ENCODE data around the gene CAPN3.

The CAPN3 gene

DNA sequence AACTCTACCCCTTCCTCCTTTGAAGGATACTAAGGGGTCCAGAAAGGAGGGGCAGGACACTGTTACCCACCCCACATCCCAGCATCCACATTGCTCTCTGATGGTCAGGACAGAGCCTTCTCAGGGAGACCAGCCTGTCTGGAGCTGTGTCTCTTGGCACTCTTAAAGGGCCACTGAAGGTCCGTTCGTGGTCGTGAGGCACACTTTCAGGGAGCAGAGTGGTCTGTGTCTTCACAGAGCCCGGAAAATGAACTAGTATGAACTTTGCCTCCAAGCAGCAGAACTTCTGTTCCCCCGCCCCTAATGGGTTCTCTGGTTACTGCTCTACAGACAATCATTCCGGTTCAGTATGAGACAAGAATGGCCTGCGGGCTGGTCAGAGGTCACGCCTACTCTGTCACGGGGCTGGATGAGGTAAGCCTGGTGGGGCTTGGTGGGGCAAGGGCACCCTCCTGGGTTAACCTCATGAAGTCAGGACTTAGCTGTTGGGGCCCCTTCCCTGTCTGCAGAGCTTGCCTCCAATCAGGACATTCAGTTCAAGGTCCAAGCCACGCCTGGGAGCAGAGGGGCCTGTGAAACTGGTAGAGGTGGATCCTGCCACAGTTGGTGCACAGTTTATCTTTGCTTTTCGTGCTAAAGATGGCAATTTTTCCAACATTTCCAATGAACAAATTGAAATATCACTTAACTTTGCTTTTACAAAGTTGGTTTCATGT is 33.2 kb downstream of the CAPN3 start:
- no peak for DNase-seq (ENCODE audit: low read depth in 1 of 2, low spot score in 1 of 2)

DNA sequence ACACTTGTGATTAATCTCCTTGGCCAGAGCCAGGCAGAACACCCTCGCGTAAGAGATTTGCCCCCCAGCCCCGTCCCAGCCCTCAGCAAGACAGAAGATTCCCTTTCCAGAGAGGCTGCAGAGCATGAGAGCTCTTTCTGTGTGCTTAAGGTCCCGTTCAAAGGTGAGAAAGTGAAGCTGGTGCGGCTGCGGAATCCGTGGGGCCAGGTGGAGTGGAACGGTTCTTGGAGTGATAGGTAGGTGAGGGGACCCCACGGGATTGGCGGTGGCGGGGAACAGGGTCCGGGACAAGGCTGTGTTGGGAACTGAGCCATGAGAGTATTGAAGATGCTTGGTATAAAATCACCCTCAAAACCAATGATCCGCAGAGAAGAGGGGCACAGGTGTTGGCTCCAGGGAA is 34.8 kb downstream of the CAPN3 start:
- DNase-seq (ENCODE audit: low read depth in 1 of 2, low spot score in 1 of 2): no peak

- DNase-seq (ENCODE audit: low read depth in 1 of 2, low spot score in 1 of 2): no peak
These were observed 36.5 kb downstream of the CAPN3 start for GRCh38 chr15:42395838-42396237.

- no peak for DNase-seq (ENCODE audit: low read depth in 1 of 2, low spot score in 1 of 2)
These were observed 42.5 kb downstream of the CAPN3 start for GRCh38 chr15:42401544-42402454.

DNA sequence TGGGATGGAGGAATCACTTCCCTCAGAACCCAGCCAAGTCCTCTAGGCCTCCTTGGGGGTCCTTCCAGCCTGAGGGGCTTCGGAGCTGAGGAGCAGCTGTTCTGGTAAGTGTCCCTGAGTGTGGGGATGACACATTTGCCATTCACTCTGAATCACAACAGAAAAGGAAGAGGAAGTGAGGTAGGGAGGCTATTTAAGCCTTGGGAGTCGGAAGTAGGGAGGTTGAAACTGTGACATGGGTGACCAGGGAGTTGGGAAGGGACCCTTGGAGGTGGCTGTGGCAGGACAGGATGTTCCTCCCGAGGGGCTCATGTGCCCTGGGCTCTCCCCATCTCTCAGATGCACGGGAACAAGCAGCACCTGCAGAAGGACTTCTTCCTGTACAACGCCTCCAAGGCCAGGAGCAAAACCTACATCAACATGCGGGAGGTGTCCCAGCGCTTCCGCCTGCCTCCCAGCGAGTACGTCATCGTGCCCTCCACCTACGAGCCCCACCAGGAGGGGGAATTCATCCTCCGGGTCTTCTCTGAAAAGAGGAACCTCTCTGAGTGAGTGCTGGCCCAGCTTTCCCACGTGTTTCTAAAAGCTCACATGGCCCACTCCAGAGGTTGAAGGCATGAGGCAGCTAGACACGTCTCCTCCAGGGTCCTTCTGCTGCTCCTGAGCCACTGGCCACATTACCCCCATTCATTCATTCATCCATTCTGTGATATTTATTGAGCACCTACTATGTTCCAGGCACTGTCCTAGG is 43.3 kb downstream of the CAPN3 start:
- no peak for DNase-seq (ENCODE audit: low read depth in 1 of 2, low spot score in 1 of 2)

- DNase-seq (ENCODE audit: low read depth in 1 of 2, low spot score in 1 of 2): no peak
These were observed 44.1 kb downstream of the CAPN3 start for GRCh38 chr15:42403389-42403788.

DNA sequence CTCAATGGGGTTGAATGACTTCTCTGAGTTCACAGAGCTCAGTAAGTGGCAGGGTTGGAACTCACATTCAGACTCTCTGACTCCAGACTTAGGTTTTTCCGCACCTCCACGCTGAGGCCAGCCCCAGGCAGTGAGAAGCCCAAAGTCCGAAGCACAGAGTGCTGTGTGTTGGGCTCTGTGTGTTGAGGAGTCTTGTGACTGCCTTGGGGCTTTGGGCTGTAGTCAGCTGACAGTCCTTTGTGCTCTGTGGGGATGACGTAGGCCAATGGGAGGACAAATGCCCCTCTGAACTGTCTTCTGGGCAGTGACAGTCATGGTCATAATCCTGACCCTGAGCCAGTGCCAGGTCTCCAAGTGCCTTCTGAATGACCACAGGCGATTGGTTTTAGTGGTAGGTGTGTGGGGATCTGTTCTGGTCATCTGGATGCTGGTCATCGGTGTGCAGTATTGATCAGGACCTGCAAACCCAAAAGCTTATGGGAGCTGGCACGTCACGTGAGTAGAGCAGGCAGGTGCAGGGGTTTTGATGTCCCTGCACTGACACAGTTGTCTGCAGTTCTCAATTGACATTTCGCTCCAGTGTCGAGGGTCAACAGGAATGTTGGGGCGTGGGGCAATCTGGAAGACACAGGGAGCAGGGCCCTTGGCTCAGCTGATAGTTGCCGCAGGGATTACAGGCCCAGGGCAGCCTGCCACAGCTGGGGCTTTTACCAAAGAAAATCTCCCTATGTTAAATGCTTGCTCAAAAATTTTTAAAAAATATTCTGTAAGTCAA is 45.3 kb downstream of the CAPN3 start:
- DNase-seq (ENCODE audit: low read depth in 1 of 2, low spot score in 1 of 2): no peak

DNA sequence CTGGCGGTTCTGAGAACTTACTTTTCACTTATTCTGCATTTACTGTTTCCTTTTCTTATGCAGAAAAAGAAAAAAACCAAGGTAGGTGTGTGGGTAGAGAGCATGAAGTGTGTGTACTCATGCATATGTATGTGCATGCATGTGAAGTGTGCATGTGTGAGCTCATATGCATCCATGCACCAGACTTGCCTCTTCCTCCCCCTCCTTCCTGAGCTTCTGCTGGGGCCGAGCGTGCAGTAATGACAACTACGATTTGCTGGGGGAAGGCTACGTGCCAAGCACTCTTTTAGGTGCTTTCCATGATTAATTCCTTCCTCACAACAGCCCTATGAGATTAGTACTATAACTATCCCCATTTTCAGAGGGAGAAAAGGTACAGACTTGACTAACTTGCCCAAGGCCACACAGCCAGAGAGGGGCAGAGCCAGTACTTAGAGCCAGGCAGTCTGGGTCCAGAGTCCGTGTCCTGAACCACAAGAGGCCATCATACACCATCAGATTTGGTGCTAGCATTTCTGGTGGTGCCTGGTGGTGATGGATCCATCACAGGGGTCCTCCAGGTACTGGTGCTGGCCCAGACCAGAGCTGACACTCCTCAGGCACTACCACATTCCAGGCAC is 46.7 kb downstream of the CAPN3 start:
- DNase-seq (ENCODE audit: low read depth in 1 of 2, low spot score in 1 of 2): no peak

DNA sequence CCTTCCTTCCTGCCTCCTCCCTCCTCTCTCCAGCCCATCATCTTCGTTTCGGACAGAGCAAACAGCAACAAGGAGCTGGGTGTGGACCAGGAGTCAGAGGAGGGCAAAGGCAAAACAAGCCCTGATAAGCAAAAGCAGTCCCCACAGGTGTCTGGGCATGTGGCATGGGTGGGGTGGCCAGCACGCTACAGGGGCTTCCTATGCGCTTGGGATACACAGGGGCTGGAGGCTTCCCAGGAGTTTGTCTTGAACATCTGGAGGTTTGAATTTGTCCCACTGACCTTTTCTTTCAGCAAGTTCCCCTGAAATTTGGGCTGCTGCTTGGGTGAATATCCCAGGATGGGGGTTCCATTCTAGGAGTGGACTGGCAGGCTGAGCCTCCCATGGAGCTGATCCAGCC is 48.9 kb downstream of the CAPN3 start:
- DNase-seq (ENCODE audit: low read depth in 1 of 2, low spot score in 1 of 2): no peak

DNA sequence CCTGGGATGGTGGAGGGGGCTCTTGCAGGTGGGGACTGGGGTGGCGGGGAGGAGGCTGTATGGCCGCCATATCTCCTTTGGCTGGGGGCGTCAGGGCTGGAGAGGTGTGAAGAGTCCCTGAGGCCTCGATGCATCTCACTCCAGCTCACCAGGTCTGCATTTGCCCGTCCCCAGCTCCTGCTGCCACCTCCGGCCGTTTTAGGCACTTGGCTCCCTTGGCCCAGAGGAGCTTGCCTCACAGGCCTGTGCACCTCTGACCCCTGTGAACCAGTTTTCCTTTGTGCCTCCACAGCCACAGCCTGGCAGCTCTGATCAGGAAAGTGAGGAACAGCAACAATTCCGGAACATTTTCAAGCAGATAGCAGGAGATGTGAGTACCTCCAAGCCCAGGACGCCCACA is 49.7 kb downstream of the CAPN3 start:
- no peak for DNase-seq (ENCODE audit: low read depth in 1 of 2, low spot score in 1 of 2)

GRCh38 chr15:42411884-42412283 is 52.6 kb downstream of the CAPN3 start:
- no peak for DNase-seq (ENCODE audit: low read depth in 1 of 2, low spot score in 1 of 2)

DNA sequence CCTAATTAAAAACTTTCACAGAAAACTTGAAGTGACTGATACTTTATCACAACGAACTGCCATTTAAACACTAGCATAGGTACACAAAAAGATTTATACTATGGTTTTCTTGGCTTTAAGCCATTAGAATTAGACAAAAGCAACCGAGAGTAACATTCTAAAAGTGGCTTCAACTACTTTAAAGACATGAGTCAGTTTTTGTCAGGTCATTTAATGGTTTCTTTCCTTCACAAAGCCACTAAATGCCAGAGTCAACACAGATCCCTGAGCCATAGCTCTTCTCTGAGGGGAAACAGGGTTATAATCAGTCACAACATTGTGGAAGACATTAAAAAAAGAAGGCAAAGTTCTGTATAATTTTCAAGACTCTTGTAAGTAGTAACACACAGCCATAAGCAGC is 54.6 kb downstream of the CAPN3 start:
- DNase-seq (ENCODE audit: low read depth in 1 of 2, low spot score in 1 of 2): no peak

GRCh38 chr15:42419369-42419768 is 60.1 kb downstream of the CAPN3 start:
- no peak for DNase-seq (ENCODE audit: low read depth in 1 of 2, low spot score in 1 of 2)

DNA sequence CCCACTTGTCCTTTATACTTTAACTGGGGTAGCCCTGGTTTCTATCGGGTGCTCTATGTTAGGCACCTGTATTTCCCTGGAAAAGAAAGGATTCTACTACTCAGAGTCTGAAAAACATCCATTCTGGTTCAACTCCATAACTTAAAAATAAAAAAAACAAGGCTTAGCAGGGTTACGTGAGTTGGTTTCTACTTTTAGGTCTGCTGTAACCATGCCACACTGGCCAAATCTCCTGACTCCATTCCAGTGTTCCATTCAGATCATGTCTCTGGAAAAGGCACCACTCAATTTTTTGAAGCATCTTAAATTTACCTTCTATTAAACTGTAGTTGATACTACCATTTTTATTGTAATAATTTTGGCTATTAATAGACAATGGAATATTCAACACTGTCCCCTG is 62.1 kb downstream of the CAPN3 start:
- no peak for DNase-seq (ENCODE audit: low read depth in 1 of 2, low spot score in 1 of 2)

DNA sequence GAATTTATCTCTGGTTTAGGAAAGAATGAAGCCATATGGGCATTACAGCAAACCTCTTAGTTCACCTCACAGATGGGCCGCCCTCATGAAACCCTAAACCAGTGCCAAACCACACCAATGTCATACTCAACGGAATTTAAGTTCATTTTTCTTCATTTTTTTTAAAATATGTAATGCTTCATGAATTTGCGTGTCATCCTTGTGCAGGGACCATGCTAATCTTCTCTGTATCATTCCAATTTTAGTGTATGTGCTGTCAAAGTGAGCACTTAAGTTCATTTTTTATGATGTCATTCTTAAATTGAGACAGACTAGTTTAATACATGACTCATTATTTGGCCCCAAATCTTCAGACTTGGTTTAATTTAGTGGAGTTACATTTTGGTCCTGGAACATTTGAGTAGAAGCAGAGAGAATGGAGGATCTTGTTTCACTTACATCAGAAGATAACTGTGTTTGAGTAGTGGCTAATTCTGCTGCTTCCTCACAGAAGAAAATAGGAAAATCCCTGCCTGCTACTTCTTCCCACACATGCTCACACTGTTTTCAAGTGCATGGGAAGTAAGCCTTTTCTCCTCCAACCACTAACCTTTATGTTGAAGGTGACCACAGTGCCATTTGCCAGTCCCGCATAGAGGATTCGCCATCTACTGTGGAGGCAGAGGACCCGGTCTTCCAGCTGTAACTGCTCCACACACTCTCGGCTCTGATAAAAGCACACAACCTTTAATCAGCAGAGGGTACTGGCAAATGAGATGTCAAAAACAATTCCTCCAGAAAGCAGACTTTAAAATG is 68.3 kb downstream of the CAPN3 start:
- DNase-seq (ENCODE audit: low read depth in 1 of 2, low spot score in 1 of 2): no peak

DNA sequence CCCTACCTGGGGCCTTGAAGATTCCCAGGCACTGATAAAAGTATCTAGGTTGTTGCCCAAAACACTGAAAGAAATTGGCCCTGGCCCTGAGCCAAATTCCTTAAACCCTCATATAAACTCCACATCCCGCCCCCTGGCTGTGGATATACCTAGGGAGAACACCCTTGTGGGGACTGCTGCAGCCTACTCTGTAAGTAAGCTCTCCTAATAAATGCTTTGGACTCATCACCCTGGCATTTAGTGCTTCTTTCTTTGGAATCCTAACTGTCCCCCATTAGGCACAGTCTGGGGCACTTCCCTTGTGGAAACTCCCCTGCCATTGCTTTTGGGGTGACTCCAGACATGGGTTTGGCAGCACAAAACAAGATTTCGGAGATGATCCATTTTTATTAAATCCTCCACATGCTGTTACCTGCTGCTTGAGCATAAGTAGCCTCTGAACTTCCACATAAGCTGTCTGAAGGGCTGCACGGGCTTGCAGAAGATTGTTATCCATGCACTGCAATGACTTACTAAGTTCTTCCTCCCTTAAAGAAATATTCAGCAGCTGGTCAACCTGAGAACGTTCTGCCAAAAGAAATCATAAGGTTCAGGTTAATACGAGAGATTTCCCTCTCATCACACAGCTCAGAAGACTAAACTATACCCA is 85.2 kb downstream of the CAPN3 start:
- no peak for DNase-seq (ENCODE audit: low read depth in 1 of 2, low spot score in 1 of 2)

DNA sequence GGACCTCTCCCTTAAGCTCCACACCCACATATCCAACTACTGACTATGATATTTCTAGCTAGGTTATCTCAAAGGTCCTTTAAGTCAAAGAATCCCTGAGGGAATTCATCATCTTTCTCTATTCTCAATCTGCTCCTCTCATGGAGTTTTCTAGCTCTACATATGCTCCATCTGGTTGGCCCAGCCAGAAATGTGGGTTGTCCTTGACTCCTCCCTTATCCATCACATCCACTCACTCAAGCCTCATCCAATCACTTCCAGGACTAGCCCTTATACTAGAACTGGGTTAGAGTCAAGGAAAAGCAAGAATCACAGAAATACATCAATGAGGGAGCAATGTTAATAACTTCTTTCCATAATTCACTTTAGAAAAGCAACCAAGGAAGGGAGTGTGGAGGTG is 86.2 kb downstream of the CAPN3 start:
- no peak for DNase-seq (ENCODE audit: low read depth in 1 of 2, low spot score in 1 of 2)

DNA sequence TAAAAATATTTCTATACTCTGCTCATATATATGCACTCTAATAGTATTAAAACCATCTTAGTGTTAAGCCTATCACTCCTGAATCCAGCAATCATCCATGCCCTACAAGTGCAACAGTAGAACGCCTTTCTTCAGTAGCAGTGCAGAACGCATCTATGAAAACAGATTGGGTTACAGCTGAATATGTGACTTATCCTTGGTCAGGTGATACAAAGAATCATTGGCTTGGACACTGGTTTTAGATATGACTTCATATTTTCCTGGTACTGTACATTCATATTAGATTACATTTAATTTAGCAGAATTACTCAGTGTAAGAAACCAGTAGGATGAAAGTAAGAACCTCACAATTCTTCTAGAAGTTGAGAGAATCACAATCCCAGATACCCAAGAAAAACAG is 88.3 kb downstream of the CAPN3 start:
- no peak for DNase-seq (ENCODE audit: low read depth in 1 of 2, low spot score in 1 of 2)

DNA sequence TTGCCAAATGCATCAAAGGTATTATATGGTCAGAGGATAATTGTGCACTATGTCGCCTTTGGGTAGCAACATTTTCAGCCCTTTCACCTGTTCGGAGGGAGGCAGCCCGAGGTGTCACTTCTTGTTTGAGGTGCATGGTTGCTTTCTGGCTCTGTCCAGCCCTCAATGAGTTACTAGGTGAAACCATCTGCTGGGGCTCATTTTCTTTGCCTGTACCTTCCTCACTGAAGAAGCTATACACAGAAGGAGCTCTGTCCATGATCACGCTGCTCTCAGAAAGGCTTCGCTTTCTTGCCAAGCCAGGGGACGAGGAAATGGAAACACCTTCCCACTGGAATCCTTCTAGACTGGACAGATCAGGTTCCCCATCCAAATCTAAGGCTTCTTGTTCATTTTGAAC is 89.0 kb downstream of the CAPN3 start:
- no peak for DNase-seq (ENCODE audit: low read depth in 1 of 2, low spot score in 1 of 2)

Data from activated CD4-positive, alpha-beta T cell treated with anti-CD3 and anti-CD28 coated beads, Interleukin-2, amount 50 U/mL, for 24 hours (primary cell).